ENCODE data around the gene IGSF21. TPM values are rescaled to one million over a fixed set of nuclear protein-coding genes. Genes with fewer than 3 reads are reported as not detected.

IGSF21 gene
- total RNA-seq, 1 experiment from 2014 or later: 5.2 TPM

DNA sequence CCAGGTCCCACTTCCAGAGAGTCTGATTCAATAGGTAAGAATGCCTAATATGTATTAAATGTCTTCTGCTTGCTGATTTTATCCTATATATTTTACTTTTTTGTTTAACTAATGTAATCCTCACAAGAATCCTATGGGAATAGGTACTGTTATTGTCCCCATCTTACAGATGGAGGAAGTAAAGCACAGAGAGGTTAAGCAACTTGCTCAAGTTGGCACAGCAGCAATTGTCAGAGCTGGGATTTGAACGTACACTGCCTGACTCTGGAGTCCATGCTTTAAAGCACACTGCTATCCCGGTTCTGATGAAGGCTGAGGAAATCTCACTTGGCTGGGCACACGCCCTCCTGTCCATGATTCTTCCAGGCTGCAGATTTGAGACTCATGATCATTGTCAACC lies 62.8 kb downstream of the IGSF21 start:
- H3K4me1 ChIP-seq (ENCODE audit: insufficient read depth, low read length): 0 out of 2 replicates have a peak, but pooled peaks cover 2% of the 10 kb centered on the region
- TF ChIP-seq, protein P1, sequence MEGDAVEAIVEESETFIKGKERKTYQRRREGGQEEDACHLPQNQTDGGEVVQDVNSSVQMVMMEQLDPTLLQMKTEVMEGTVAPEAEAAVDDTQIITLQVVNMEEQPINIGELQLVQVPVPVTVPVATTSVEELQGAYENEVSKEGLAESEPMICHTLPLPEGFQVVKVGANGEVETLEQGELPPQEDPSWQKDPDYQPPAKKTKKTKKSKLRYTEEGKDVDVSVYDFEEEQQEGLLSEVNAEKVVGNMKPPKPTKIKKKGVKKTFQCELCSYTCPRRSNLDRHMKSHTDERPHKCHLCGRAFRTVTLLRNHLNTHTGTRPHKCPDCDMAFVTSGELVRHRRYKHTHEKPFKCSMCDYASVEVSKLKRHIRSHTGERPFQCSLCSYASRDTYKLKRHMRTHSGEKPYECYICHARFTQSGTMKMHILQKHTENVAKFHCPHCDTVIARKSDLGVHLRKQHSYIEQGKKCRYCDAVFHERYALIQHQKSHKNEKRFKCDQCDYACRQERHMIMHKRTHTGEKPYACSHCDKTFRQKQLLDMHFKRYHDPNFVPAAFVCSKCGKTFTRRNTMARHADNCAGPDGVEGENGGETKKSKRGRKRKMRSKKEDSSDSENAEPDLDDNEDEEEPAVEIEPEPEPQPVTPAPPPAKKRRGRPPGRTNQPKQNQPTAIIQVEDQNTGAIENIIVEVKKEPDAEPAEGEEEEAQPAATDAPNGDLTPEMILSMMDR (conservative IDR thresholded peaks at IDR 0.05): no peak

More for the DNA sequence above, 62.8 kb downstream of the IGSF21 start:
- Mint-ChIP-seq H3K4me1 (peaks cover 26 to 33% of the 10 kb centered on the region in 2 experiments), H3K4me3 (no peak overlapping the region), H3K27ac (no peak overlapping the region), H3K36me3 (ENCODE audit: insufficient read depth in 1 of 3, low read depth in 3 of 3) (no peaks in the 10 kb centered on the region), H3K9me3 (no peaks in the 10 kb centered on the region), H3K27me3 (ENCODE audit: low read depth) (peaks cover 1% of the 10 kb centered on the region)
- H3T11ph ChIP-seq (ENCODE audit: low read length): no peak overlapping the region
- no peak overlapping the region for H2BK120ac ChIP-seq (ENCODE audit: low read depth, low read length, poor library complexity, severe bottlenecking)
- 0 out of 2 replicates have a peak, but pooled peaks cover 2% of the 10 kb centered on the region for H3K79me2 ChIP-seq (ENCODE audit: insufficient read depth, low read length)
- no peak overlapping the region for H4K8ac ChIP-seq (replicated peaks; ENCODE audit: insufficient read length, low read depth, low read length)
- H2BK5ac ChIP-seq (ENCODE audit: insufficient read length, low read length): no peak overlapping the region
- no peak overlapping the region for H4K91ac ChIP-seq (ENCODE audit: insufficient read length, low read depth, low read length)
- H3K27ac ChIP-seq (ENCODE audit: insufficient read length, low read depth, low read length): no peak overlapping the region
- H2AFZ ChIP-seq (ENCODE audit: low read length): no peak overlapping the region
- no peaks in the 10 kb centered on the region for H3K23me2 ChIP-seq (ENCODE audit: insufficient read length, low read depth, low read length, poor library complexity, severe bottlenecking)
- no peak overlapping the region for H2BK20ac ChIP-seq (ENCODE audit: low read depth, low read length, poor library complexity, severe bottlenecking)
- no peaks in the 10 kb centered on the region for H3K27me3 ChIP-seq (ENCODE audit: insufficient read depth, low read length)
- H2BK12ac ChIP-seq (ENCODE audit: insufficient read length, low read depth, low read length): no peak overlapping the region
- no peak overlapping the region for H3K4me2 ChIP-seq (ENCODE audit: insufficient read depth, insufficient read length, low read length)
- H3K9ac ChIP-seq (ENCODE audit: extremely low read depth, insufficient read length, low read length): no peak overlapping the region
- H3K14ac ChIP-seq (ENCODE audit: insufficient read depth, low read length): no peak overlapping the region
- no peaks in the 10 kb centered on the region for H3K79me1 ChIP-seq (ENCODE audit: insufficient read depth, low read depth, low read length, poor library complexity, severe bottlenecking)
- DNase-seq: no peak
- H4K5ac ChIP-seq (ENCODE audit: insufficient read length, low read depth, low read length): no peak overlapping the region
- no CpG with 5 or more reads among the region's 3 CpGs for WGBS (ENCODE audit: extremely low coverage, insufficient read length, low lambda C conversion rate)
- H3K56ac ChIP-seq (ENCODE audit: insufficient read length, low read depth, low read length): no peak overlapping the region
- no peak overlapping the region for H2BK15ac ChIP-seq (ENCODE audit: low read depth, low read length)
- no peak overlapping the region for H3K23ac ChIP-seq (ENCODE audit: insufficient read length, low read depth, low read length)
- H3K18ac ChIP-seq (ENCODE audit: insufficient read length, low read depth, low read length): no peak overlapping the region
- no peak overlapping the region for H2AK5ac ChIP-seq (ENCODE audit: insufficient read length, low read length)
- no peaks in the 10 kb centered on the region for H3K9me3 ChIP-seq (ENCODE audit: control insufficient read depth, low read depth, low read length)
- no peak overlapping the region for H3K4ac ChIP-seq (ENCODE audit: low read depth, low read length)
- H4K20me1 ChIP-seq (ENCODE audit: control insufficient read depth, insufficient read depth, insufficient read length): no peaks in the 10 kb centered on the region

Data from H9 (cell line).